SK-N-MC (cell line): ENCODE measurements around the gene SETDB1.
A peak's percentile ranks its signal among the peaks of the same experiment; 100 is the strongest.

Experiments used
- DNase-seq: peaks from one replicate; pipeline ENCODE4 v3.0.0-alpha.2; 2011; ENCODE audit warnings: low read depth, low spot score
- H3K27ac ChIP-seq: fragments of 200-600 bp; sonication (generic); 2 replicates; pipeline ENCODE4 v1.5.1; 2016; ENCODE audit warnings: mixed run types
- H3K36me3 ChIP-seq: fragments of 200-600 bp; sonication (generic); 2 replicates; pipeline ENCODE4 v1.6.1; 2017; ENCODE audit warnings: antibody characterized with exemption, low read length, mixed read lengths; ENCODE audit not compliant: insufficient read depth
- H3K4me3 ChIP-seq: fragments of 200-600 bp; sonication (generic); 2 replicates; pipeline ENCODE4 v1.5.1; 2016
- H3K9ac ChIP-seq: fragments of 200-600 bp; sonication (generic); 2 replicates; pipeline ENCODE4 v1.8.0; 2017; ENCODE audit warnings: mixed run types, mixed read lengths; ENCODE audit not compliant: insufficient read length
- H3K9me3 ChIP-seq: fragments of 200-600 bp; sonication (generic); 2 replicates; pipeline ENCODE4 v1.6.1; 2017; ENCODE audit warnings: low read depth, mild to moderate bottlenecking, antibody characterized with exemption, low read length, moderate library complexity, mixed read lengths
- EZH2 ChIP-seq: fragments of 200-600 bp; sonication (generic); IDR thresholded peaks from one replicate; pipeline ENCODE4 v1.6.1; 2017; ENCODE audit warnings: antibody characterized with exemption
- FOXP2 ChIP-seq: optimal IDR thresholded peaks from 2 replicates; pipeline ENCODE3; 2011; ENCODE audit warnings: mild to moderate bottlenecking, moderate library complexity; ENCODE audit not compliant: insufficient read depth; ENCODE audit errors: extremely low read length, control extremely low read depth
- POLR2AphosphoS5 ChIP-seq: IDR thresholded peaks from 2 replicates; pipeline ENCODE4 v1.6.1; 2012; ENCODE audit warnings: mild to moderate bottlenecking, low read depth, low read length, borderline replicate concordance

SETDB1 gene

DNA sequence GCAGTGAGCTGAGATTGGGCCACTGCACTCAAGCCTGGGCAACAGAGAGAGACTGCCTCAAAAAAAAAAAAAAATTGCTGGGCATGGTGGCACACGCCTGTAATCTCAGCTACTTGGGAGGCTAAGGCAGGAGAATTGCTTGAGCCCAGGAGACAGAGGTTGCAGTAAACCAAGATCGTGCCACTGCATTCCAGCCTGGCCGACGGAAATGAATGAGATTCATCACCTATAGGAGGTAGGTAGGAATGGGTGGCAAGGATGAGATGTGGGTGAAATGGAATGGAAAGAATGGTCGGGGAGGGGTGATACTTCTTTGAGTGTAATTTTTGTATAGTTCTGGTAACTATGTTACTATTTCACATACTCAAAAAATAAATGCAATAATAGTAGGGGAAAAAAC, 23.8 kb upstream of the SETDB1 start:
- no peak for DNase-seq
- no peaks in the 10 kb centered on the region for H3K36me3 ChIP-seq
- H3K4me3 ChIP-seq: no peak overlapping the region
- no peak overlapping the region for H3K27ac ChIP-seq
- H3K9ac ChIP-seq: no peak overlapping the region
- TF ChIP-seq FOXP2: no peak
- no peak for TF ChIP-seq EZH2
- TF ChIP-seq POLR2AphosphoS5: no peak
- no peaks in the 10 kb centered on the region for H3K9me3 ChIP-seq

DNA sequence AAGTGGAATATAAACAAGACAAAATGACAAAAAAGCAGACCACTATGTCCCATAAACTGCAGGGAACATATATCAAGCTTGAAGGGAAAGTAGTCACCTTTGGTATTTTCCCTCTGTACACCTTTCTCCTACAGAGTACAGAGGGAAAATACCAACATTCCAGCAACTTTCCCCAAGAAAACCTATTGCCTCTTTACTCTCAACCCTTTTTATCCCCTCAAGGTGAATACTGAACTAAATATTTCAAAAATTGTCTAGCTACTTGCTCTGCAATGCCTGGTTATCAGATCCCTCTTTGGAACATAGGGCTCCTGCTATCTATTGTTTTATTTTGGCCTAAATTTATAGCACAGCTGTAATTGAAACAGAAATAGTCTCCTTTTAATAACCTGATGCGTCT, 23.4 kb upstream of the SETDB1 start:
- H3K36me3 ChIP-seq: no peaks in the 10 kb centered on the region
- TF ChIP-seq FOXP2: no peak
- TF ChIP-seq POLR2AphosphoS5: no peak
- TF ChIP-seq EZH2: no peak
- no peak overlapping the region for H3K27ac ChIP-seq

DNA sequence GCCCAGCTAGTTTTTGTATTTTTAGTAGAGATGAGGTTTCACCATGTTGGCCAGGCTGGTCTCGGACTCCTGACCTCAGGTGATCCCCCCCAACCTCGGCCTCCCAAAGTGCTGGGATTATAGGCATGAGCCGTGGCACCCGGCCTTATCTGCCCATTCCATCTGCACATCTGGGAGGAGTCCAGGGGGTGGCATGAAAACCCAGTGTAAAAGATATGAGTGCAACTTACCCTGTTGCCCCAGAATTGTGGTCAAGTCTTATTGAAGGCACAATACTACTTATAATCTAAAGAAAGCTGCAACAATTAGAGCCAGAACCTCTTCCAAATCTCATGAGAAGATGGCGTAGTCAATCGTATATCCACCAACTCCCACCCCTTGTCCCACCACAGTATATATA, 20.9 kb upstream of the SETDB1 start:
- Histone ChIP-seq H3K9me3 (no peaks in the 10 kb centered on the region), H3K4me3 (no peak overlapping the region), H3K27ac (no peak overlapping the region), H3K36me3 (no peaks in the 10 kb centered on the region), H3K9ac (no peak overlapping the region)
- TF ChIP-seq FOXP2 (no peak), EZH2 (no peak), POLR2AphosphoS5 (no peak)
- DNase-seq: no peak

More for the DNA sequence above, 23.4 kb upstream of the SETDB1 start:
- Histone ChIP-seq H3K9me3 (no peaks in the 10 kb centered on the region), H3K4me3 (no peak overlapping the region), H3K9ac (no peak overlapping the region)
- no peak for DNase-seq

DNA sequence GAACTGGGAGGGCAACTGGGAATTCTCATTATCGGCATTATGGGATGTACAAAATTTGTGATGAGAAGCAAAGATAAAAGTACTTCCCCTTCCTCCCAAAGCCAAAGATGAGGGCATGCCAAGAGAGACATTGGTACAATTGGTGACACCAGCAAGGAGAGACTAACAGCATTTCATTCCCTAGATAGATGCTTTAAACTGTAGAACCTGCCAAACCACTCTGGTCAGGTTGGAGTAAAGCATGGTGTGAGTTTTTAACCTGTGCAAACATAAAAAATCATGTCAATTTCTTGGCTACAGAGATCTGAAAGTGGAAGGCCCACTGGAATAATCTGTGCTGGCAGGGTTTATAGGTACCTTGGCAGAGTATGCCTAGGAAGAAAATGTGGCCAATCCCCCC, 19.8 kb upstream of the SETDB1 start:
- Histone ChIP-seq H3K36me3 (no peaks in the 10 kb centered on the region), H3K4me3 (no peak overlapping the region), H3K27ac (no peak overlapping the region), H3K9me3 (no peaks in the 10 kb centered on the region), H3K9ac (no peak overlapping the region)
- no peak for TF ChIP-seq FOXP2
- TF ChIP-seq EZH2: no peak
- TF ChIP-seq POLR2AphosphoS5: no peak
- no peak for DNase-seq

DNA sequence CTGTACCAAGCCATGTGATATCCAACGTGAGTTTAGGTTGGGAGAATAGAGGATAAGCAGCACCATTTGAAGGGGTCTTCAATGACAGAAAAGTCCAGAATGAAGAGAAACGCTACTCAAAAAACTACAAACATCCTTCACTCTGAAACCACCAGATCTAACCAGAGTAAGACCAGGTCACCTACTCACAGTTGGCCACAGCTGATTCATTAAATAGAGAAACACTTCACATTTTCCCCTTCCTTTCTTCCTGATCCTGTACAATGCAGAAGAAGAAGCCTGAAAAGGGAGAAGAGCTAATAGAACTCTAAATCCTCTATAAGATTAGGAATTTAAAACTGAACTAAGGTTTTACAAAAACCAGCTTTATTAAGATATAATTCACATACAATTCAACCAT, 19.4 kb upstream of the SETDB1 start:
- TF ChIP-seq FOXP2 (no peak), POLR2AphosphoS5 (no peak), EZH2 (no peak)
- Histone ChIP-seq H3K9me3 (no peaks in the 10 kb centered on the region), H3K36me3 (no peaks in the 10 kb centered on the region), H3K4me3 (no peak overlapping the region), H3K27ac (no peak overlapping the region), H3K9ac (no peak overlapping the region)
- no peak for DNase-seq

DNA sequence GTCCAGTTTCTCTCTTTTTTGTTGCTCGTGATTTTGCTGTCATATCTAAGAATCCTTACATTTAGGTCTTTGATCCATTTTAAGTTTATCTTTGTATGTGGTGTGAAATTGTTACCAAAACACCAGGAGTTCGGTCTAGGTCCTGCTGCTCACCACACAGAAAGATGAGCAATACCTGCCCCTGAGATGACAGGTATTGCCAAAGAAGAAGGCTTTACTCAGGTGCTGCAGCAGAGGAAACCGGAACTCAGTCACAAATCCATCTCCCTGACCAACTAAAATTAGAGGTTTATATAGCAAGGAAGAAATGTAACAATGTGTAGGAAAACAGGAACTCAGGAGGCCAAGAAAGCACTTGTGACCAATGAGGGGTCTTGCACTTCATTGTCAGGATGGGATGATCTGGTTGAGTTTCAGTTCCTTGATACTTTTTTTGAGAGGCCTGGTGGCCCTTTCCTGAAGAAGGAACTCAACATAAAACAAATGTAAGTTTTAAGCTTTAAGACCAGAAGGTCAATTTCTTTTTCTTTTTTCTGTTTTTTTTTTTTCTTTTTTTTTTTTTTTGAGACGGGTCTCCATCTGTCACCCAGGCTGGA, 16.5 kb upstream of the SETDB1 start:
- H3K9ac ChIP-seq: no peak overlapping the region
- H3K9me3 ChIP-seq: no peaks in the 10 kb centered on the region
- TF ChIP-seq POLR2AphosphoS5 (no peak), FOXP2 (no peak), EZH2 (no peak)
- no peak for DNase-seq
- no peak overlapping the region for H3K27ac ChIP-seq
- no peak overlapping the region for H3K4me3 ChIP-seq
- H3K36me3 ChIP-seq: no peaks in the 10 kb centered on the region

DNA sequence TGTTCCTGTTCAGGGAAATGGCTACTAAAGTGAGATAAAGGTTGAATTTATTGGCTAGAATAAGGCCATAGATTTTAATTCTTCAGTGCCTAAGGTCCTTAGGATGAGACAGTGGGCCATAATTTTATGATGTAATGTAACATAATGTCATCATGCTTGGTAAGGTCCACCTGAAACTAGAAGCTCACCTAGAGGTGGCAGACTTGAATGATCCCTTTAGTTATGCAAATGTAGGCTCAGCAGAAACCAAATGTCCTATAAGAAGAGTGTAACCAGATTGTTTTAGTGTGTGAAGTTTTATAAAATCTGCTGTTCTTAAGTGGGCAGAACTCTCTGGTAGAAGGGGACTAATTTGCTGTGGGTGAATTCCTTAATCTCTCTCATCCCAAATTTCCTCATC, 13.5 kb upstream of the SETDB1 start:
- no peaks in the 10 kb centered on the region for H3K9me3 ChIP-seq
- no peak for TF ChIP-seq EZH2
- no peak for TF ChIP-seq POLR2AphosphoS5
- no peak for TF ChIP-seq FOXP2
- no peak for DNase-seq

DNA sequence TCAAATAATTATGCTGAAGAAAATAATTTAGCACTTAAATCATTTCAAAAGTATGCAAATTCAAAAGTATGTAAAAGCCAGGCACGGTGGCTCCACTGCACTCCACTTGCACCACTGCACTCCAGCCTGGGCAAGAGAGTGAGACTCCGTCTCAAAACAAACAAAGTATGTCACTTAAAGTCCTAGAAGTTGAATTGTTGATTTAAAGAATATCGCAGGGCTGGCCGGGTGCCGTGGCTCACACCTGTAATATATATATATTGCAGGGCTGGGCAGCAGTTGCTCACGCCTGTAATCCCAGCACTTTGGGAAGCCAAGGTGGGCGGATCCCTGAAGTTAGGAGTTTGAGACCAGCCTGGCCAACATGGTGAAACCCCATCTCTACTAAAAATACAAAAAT, 8.8 kb upstream of the SETDB1 start:
- Histone ChIP-seq H3K9me3 (no peaks in the 10 kb centered on the region), H3K4me3 (no peak overlapping the region), H3K9ac (no peak overlapping the region), H3K36me3 (no peaks in the 10 kb centered on the region), H3K27ac (no peak overlapping the region)
- DNase-seq: no peak
- no peak for TF ChIP-seq EZH2

More for the DNA sequence above, 13.5 kb upstream of the SETDB1 start:
- Histone ChIP-seq H3K9ac (no peak overlapping the region), H3K36me3 (no peaks in the 10 kb centered on the region), H3K4me3 (no peak overlapping the region), H3K27ac (no peak overlapping the region)

DNA sequence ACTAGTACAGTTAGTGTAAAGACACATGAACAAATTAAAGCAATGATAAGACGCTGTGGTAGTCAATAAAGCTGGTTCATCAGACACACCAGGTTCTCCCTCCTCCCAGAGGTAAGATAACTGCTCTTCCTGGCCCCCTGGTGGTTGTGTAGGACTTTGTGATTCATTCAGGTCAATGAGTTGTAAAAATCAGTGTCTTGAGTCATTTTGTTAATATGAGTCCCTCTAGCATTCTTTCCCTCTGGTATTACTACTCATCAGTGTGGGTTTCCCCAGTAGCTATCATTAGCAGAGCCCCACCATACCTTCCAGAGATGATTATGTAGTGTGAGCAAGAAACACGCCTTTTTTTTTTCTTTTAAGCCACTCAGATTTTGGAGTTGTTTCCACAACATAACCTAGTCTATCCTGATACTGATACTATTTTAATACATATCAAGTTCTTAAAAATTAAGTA, 3.6 kb upstream of the SETDB1 start:
- TF ChIP-seq FOXP2: no peak
- TF ChIP-seq EZH2: no peak
- no peak for TF ChIP-seq POLR2AphosphoS5
- DNase-seq: peak; percentile 56
- H3K9me3 ChIP-seq: no peaks in the 10 kb centered on the region
- H3K27ac ChIP-seq: peak overlapping the region; percentile 65
- peaks cover 3% of the 10 kb centered on the region for H3K36me3 ChIP-seq
- H3K9ac ChIP-seq: no peak overlapping the region
- H3K4me3 ChIP-seq: no peak overlapping the region

DNA sequence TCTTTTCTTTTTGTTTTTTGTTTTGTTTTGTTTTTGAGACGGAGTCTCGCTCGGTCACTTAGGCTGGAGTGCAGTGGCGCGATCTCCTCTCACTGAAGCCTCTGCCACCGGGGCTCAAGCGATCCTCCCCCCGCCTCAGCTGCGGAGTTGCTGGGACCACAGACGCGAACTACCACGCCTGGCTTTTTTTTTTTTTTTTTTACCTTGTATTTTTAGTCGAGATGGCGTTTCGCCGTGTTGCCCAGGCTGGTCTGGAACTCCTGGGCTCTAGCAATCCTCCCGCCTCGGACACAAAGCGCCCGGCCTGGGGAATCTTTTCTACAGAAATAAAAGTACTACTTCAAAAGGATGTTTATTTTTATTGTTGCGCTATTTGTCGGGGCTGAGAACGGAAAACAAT, 1.1 kb upstream of the SETDB1 start:
- Histone ChIP-seq H3K4me3 (no peak overlapping the region), H3K36me3 (peaks cover 25% of the 10 kb centered on the region)

More for the DNA sequence above, 1.1 kb upstream of the SETDB1 start:
- Histone ChIP-seq H3K9ac (no peak overlapping the region), H3K9me3 (no peaks in the 10 kb centered on the region), H3K27ac (no peak overlapping the region)
- DNase-seq: no peak
- TF ChIP-seq POLR2AphosphoS5 (no peak), FOXP2 (no peak), EZH2 (no peak)
